Esophagus muscularis mucosa (tissue), 4 donors: ENCODE data around the gene ATF4. TPM values are rescaled to one million over a fixed set of nuclear protein-coding genes. Genes with fewer than 3 reads are reported as not detected.
A peak's percentile ranks its signal among the peaks of the same experiment; 100 is the strongest.

Source experiments
- DNase-seq: peaks from one replicate; pipeline ENCODE4 v3.0.0-alpha.2; 2017; ENCODE audit errors: extremely low spot score
- H3K27ac ChIP-seq, 4 donors: fragments of 200-600 bp; sonication (generic); replicated peaks in 1 of 4; 1 replicate in 3 of 4; 2 replicates in 1 of 4; pipeline ENCODE4 v1.5.1; 2016 to 2019; ENCODE audit warnings: mild to moderate bottlenecking in 1 of 4
- H3K27me3 ChIP-seq, 4 donors: fragments of 200-600 bp; sonication (generic); one replicate each; pipeline versions ENCODE4 v1.5.1 to v1.6.0; 2016 to 2019
- H3K36me3 ChIP-seq, 4 donors: fragments of 200-600 bp; sonication (generic); one replicate each; pipeline ENCODE4 v1.5.1; 2016 to 2019
- H3K4me1 ChIP-seq, 4 donors: fragments of 200-600 bp; sonication (generic); one replicate each; pipeline ENCODE4 v1.5.1; 2016 to 2019
- H3K4me3 ChIP-seq, 4 donors: fragments of 200-600 bp; sonication (generic); 1 replicate in 2 of 4; 2 replicates in 2 of 4; pipeline ENCODE4 v1.5.1; 2016 to 2019; ENCODE audit warnings: mild to moderate bottlenecking in 4 of 4, moderate library complexity in 1 of 4
- H3K9me3 ChIP-seq, 4 donors: fragments of 200-600 bp; sonication (generic); 1 replicate in 3 of 4; 2 replicates in 1 of 4; pipeline ENCODE4 v1.5.1; 2016 to 2019
- EP300 ChIP-seq: sonication (generic); formaldehyde crosslinking; IDR thresholded peaks from one replicate; pipeline ENCODE4 v1.6.1; 2017; ENCODE audit warnings: antibody characterized with exemption
- POLR2A ChIP-seq: fragments of 450-650 bp; IDR thresholded peaks from one replicate; pipeline ENCODE4 v1.6.1; 2017; ENCODE audit warnings: antibody characterized with exemption, moderate library complexity, mild to moderate bottlenecking, low read depth
- POLR2AphosphoS5 ChIP-seq, 2 donors: sonication (generic); formaldehyde crosslinking; IDR thresholded peaks; one replicate each; pipeline ENCODE4 v1.6.1; 2017; ENCODE audit warnings: antibody characterized with exemption in 2 of 2
- WGBS: methylation state at CpG from one replicate; pipeline ENCODE4 v1.1.5; 2018; 5-methylcytosine and 5-hydroxymethylcytosine counted together
- intact Hi-C: fragments of 100-400 bp; cut with DNase I; formaldehyde crosslinking; loops from one replicate; pipeline ENCODE4 v1.15.1; 2023
- total RNA-seq, 4 donors: library from RNA; depleted of rRNA; stranded (reverse); fragments of >200 nt; gene quantifications; one replicate each; pipeline versions ENCODE4 v1.1.0 to v1.2.1, GENCODE V29; 2016
- TF ChIP-seq, protein P1 (sequence below), 3 experiments: fragments of 200-600 bp in 2 of 3; fragments of 450-650 bp in 1 of 3; sonication (generic) in 2 of 3; IDR thresholded peaks; one replicate each; pipeline ENCODE4 v1.5.1; 2017 to 2019; ENCODE audit warnings: antibody characterized with exemption in 3 of 3, mild to moderate bottlenecking in 2 of 3, moderate library complexity in 1 of 3

The ATF4 gene
- total RNA-seq, 4 donors from 2014 or later, result 516 to 895 (median 721) TPM

DNA sequence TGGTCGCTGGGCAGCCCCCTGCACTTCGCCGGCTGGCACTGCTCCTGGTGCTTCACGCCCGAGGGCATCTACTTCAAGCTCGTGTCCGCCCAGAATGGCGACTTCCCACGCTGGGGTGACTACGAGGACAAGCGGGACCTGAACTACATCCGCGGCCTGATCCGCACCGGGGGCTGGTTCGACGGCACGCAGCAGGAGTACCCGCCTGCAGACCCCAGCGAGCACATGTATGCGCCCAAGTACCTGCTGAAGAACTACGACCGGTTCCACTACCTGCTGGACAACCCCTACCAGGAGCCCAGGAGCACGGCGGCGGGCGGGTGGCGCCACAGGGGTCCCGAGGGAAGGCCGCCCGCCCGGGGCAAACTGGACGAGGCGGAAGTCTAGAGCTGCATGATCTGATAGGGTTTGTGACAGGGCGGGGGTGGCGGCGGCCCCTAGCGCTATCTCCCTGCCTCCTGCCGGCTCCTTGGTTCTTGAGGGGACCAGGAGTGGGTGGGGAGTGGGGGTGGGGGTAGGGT, 31.7 kb upstream of the ATF4 start:
- intact Hi-C loops, result no loop called here
- H3K27ac ChIP-seq, result no peak overlapping the region
- H3K9me3 ChIP-seq, result no peaks in the 10 kb centered on the region
- no peak for DNase-seq
- no peak overlapping the region for H3K4me3 ChIP-seq
- peaks cover 0 to 16% (median 8%) of the 10 kb centered on the region in 4 donors for H3K4me1 ChIP-seq
- H3K27me3 ChIP-seq, result peaks cover 0 to 9% (median 0%) of the 10 kb centered on the region in 4 donors
- whole genome bisulfite sequencing, result 97% methylated on average over 19 of the region's 39 CpGs
- peaks cover 0 to 13% (median 0%) of the 10 kb centered on the region in 4 donors for H3K36me3 ChIP-seq
- TF ChIP-seq, protein P1, sequence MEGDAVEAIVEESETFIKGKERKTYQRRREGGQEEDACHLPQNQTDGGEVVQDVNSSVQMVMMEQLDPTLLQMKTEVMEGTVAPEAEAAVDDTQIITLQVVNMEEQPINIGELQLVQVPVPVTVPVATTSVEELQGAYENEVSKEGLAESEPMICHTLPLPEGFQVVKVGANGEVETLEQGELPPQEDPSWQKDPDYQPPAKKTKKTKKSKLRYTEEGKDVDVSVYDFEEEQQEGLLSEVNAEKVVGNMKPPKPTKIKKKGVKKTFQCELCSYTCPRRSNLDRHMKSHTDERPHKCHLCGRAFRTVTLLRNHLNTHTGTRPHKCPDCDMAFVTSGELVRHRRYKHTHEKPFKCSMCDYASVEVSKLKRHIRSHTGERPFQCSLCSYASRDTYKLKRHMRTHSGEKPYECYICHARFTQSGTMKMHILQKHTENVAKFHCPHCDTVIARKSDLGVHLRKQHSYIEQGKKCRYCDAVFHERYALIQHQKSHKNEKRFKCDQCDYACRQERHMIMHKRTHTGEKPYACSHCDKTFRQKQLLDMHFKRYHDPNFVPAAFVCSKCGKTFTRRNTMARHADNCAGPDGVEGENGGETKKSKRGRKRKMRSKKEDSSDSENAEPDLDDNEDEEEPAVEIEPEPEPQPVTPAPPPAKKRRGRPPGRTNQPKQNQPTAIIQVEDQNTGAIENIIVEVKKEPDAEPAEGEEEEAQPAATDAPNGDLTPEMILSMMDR (IDR thresholded peaks at IDR 0.05), result no peak
- TF ChIP-seq POLR2A, result no peak
- no peak for TF ChIP-seq EP300
- TF ChIP-seq POLR2AphosphoS5 (IDR thresholded peaks at IDR 0.05), result no peak

DNA sequence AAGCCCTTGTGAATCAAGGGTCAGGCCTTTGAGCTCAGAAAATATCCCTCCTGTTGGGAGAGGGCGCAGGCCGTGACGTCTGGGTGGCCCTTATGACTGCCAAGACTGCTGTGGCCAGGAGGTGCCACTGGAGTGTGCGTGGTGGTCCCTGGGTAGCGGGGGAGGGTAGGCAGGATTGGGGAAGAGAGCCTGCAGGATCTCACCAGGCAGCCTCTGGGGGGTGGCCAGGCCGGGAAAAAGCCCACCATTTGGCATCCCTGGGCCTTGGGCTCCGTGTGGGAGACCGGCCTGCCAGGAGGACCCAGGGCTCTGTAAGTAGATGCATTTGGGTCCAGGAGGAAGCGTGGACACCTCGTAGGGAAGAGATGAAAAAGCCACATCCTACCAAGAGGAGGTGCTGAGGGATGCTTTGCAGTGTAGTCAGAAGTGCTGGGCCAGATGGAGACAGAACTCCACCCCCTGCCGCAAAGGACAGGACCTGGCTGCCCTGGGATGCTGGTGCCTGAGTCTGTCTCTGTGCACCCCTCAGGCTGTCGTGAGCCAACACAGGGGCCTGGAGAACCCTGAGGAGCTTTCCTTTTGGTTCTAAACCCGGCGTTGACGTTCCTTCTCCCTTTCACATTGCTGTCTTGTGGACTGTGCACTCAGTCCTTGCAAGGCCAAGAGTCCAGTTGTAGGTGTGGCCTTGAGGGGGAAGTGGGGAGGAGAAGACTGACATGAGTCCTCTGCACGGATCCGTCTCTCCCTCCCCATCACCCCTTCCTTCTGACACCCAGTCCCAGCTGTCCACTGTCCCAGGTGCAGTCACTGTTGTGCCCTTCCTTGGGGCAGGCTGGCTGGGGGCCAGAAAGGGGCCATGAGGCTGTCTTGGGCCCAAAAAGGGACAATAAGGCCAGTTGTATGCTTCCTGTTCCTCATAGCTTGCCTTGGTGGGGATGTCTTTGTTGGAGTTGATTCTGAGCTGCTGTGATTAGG, 31.0 kb upstream of the ATF4 start:
- Histone ChIP-seq H3K36me3 (peaks cover 0 to 13% (median 0%) of the 10 kb centered on the region in 4 donors), H3K4me1 (peaks cover 0 to 16% (median 9%) of the 10 kb centered on the region in 4 donors), H3K27ac (no peak overlapping the region), H3K4me3 (no peak overlapping the region), H3K27me3 (peaks cover 0 to 9% (median 0%) of the 10 kb centered on the region in 4 donors), H3K9me3 (no peaks in the 10 kb centered on the region)
- no peak for DNase-seq
- TF ChIP-seq POLR2A, result no peak
- TF ChIP-seq, protein P1 (IDR thresholded peaks at IDR 0.05), result no peak
- TF ChIP-seq EP300, result no peak
- TF ChIP-seq POLR2AphosphoS5 (IDR thresholded peaks at IDR 0.05), result no peak
- 70% methylated on average over 12 of the region's 17 CpGs for WGBS
- intact Hi-C loops, result no loop called here

DNA sequence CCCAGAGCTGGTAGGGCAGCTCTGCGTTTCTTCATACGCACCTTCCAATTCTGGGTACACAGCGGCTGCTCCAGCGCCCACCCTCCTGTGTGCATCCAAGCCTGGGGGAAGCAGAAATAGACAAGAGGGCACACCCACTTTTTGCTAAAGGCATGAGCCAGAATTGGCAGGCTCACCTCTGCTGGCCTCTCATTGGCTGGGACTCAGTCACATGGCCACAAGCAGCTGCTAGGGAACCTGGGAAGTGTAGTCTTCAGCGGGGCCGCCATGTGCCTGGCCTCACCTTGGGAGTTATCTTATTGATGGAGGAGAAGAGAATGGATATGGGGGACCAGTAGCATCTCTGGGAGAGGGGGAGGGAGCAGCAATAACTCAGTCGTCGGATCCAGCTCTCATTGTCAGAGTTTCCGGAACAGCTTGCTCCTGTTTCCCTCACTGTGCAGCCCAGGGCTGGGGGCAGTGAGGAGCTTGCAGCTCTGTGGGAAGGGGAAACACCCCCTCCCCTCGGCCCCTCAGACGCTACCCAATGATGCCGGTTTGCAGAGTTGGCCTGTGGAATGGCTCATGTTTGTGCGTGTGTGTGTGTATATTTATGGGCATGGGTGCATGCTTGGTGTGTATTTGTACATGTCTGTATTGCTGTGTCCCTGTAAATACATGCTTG, 30.1 kb upstream of the ATF4 start:
- Histone ChIP-seq H3K9me3 (no peaks in the 10 kb centered on the region), H3K27me3 (peaks cover 0 to 9% (median 0%) of the 10 kb centered on the region in 4 donors), H3K36me3 (peaks cover 0 to 13% (median 0%) of the 10 kb centered on the region in 4 donors), H3K4me1 (peaks cover 0 to 17% (median 10%) of the 10 kb centered on the region in 4 donors), H3K4me3 (no peak overlapping the region), H3K27ac (no peak overlapping the region)
- 49% methylated on average over 11 of the region's 13 CpGs for WGBS
- intact Hi-C loops, result no loop called here
- TF ChIP-seq POLR2AphosphoS5 (IDR thresholded peaks at IDR 0.05) (peak in 1 of 2 donors; percentile 54), POLR2A (no peak)
- no peak for DNase-seq

DNA sequence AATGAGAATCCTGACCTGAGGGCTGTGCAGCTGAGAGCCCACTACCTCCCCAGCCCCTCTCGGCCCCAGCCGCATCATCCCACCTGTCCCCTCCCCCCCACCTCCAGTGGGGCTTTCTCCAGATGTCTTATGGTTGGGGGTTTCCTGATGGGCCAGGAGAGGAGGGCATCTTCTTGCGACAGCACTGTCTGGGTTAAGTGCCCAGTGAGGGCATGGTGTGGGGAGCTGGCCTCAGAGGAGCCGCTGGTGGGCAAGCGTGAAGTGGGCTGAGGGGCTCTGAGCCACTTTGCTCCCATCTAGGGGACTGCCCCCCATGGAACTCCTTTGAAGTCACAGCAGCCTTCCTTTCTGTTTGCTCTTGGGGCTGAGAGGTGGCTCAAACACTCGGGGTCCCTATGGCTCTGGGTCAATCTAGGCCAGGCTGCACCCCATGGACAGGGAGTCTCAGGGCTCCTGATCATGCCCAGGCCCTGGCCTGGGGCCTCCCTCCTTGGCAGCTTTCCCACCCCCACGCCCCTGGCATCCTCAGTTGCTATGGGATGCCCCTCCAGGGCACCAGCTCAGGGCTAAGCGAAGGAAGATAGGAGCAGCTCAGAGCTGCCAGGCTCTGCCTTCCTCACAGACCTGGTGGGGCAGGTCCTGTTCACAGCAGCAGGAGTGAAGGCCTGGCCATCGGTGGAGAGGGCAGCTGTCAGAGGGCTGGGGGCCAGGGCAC, 29.2 kb upstream of the ATF4 start:
- Histone ChIP-seq H3K4me3 (no peak overlapping the region), H3K4me1 (peaks cover 1 to 20% (median 13%) of the 10 kb centered on the region in 4 donors), H3K27me3 (peaks cover 0 to 9% (median 0%) of the 10 kb centered on the region in 4 donors), H3K9me3 (no peaks in the 10 kb centered on the region), H3K27ac (no peak overlapping the region), H3K36me3 (peaks cover 0 to 13% (median 0%) of the 10 kb centered on the region in 4 donors)
- WGBS, result 90% methylated on average over 7 of the region's 9 CpGs
- intact Hi-C loops, result no loop called here
- TF ChIP-seq POLR2A, result no peak
- TF ChIP-seq, protein P1 (IDR thresholded peaks at IDR 0.05), result no peak
- TF ChIP-seq POLR2AphosphoS5 (IDR thresholded peaks at IDR 0.05), result no peak
- no peak for TF ChIP-seq EP300
- DNase-seq, result no peak
